Smooth muscle cell of the umbilical artery (primary cell): ENCODE results near the gene DPEP1. TPM values are rescaled to one million over a fixed set of nuclear protein-coding genes. Genes with fewer than 3 reads are reported as not detected.

Experiments
- total RNA-seq: library from RNA; depleted of rRNA; stranded (reverse); fragments of >200 nt; gene quantifications from 2 replicates; pipeline ENCODE4 v1.2.3, GENCODE V29; 2014

The DPEP1 gene
- total RNA-seq, result 0.23 and 0.30 TPM in 2 replicates

DNA sequence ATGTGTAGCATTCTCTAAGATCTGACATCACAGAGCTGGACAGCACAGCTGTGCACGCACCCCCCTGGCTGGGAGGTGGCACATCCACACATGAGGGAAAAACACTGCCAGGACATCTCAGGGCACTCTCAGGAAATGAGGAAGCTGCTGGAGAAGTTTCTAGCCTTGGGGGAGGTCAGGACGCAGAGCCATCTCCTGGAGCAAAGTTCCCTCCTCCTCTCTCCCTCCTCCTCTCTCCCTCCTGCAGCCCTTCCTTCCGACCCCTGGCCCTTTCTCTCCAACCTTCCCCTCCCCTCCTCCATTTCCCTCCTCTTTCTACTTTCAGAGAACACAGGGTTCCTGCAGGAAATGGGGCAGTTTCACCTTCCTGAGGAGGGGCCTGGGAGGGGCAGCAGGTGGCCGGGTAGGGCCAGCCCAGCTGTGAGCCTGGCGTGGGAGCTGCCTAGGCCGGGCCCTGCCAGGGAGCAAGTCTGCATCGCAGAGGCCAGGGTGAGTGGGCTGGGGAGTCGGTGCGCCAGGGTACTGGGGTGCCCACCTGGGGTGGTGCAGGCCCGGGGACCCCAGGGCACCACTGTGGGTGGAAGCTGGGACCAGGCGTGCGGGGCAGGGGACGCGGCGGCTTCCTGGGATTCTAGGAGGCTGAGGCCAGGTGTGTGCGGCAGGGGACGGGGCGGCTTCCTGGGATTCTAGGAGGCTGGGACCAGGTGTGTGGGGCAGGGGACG, at the start of gene DPEP1:
Gene DPEP1 (plus strand): TSS at position 412 of the 723 bp plus-strand sequence. CDS start 16,769 bp downstream, outside the sequence.

DNA sequence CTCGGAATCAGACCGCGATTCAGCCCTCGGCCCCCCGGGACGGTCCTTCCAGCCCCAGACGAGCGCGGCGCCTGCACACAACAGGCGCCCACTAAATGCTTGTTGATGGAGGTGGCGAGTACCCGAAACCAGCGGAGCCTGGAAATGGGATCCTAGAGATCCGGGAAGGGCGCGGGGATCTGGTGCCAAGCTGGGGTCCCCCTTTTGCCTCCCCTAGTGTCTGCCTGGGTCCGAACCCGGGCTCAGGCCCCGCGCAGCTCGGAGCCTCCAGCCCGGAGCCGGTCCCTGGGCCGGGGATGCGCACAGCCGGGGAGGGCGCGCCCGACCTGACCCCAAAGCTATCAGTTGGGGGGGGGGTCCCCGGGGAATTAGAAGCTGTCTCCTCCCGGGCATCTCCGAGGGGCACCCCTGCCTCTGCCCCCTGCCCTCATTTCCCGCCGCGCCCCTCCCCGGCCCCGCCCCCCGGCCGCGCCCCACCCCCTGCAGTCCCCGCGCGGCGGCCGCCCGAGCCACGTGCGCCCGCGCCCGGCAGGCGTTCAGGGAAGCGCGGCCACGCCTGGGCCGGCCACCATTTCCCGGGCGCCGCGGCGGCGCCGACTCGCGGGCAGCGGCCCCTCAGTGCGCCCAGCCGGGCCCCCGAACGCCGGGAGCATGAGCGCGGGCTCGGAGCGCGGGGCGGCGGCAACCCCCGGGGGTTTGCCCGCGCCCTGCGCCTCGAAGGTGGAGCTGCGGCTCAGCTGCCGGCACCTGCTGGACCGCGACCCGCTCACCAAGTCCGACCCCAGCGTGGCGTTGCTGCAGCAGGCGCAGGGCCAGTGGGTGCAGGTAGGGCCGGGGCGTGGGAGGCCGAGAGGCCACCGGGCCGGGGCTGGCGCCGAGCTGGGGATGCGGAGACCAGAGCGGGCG, 37.9 kb upstream of the DPEP1 start, which contains the start of gene CPNE7:
Gene CPNE7 (plus strand): TSS at position 512 of the 906 bp plus-strand sequence. CDS start 140 bp downstream, at position 652.

GRCh38 chr16:89657442-89658220, 44.2 kb downstream of the DPEP1 start, which contains the start of the genes CHMP1A and SPATA33:
Gene CHMP1A (minus strand): TSS chr16:89657708. CDS start chr16:89657588, 120 bp downstream.
Gene SPATA33 (plus strand): TSS chr16:89657836. CDS start chr16:89657912, 76 bp downstream.

GRCh38 chr16:89686520-89687091, 73.2 kb downstream of the DPEP1 start, which contains the start of gene CDK10:
Gene CDK10 (plus strand): TSS chr16:89686689. CDS start chr16:89686711, 22 bp downstream.

Other genes with a start within 250 kb of the DPEP1 start
- gene ANKRD11, start 123.1 kb upstream of the DPEP1 start, total RNA-seq, result 68.9 and 105 TPM in 2 replicates
- 120 and 140 TPM in 2 replicates for gene SPG7, start 105.2 kb upstream of the DPEP1 start, total RNA-seq
- 1,126 and 2,057 TPM in 2 replicates for gene RPL13, start 53.0 kb upstream of the DPEP1 start, total RNA-seq
- gene CPNE7, start 37.9 kb upstream of the DPEP1 start, total RNA-seq, result 14.8 and 27.5 TPM in 2 replicates
- 71.3 and 87.6 TPM in 2 replicates for gene CHMP1A, start 44.1 kb downstream of the DPEP1 start, total RNA-seq
- 5.0 TPM in 2 replicates for gene SPATA33, start 44.2 kb downstream of the DPEP1 start, total RNA-seq
- gene CDK10, start 73.0 kb downstream of the DPEP1 start, total RNA-seq, result 49.9 and 54.5 TPM in 2 replicates
- gene SPATA2L, start 88.1 kb downstream of the DPEP1 start, total RNA-seq, result 9.5 and 16.9 TPM in 2 replicates
- 7.4 and 9.1 TPM in 2 replicates for gene VPS9D1, start 107.3 kb downstream of the DPEP1 start, total RNA-seq
- 9.5 and 18.5 TPM in 2 replicates for gene ZNF276, start 107.9 kb downstream of the DPEP1 start, total RNA-seq
- gene FANCA, start 203.0 kb downstream of the DPEP1 start, total RNA-seq, result 1.8 and 9.5 TPM in 2 replicates
- 0.30 and 1.4 TPM in 2 replicates for gene SPIRE2, start 214.8 kb downstream of the DPEP1 start, total RNA-seq